ENCODE measurements around the gene PRKG1. TPM values are rescaled to one million over a fixed set of nuclear protein-coding genes. Genes with fewer than 3 reads are reported as not detected.

The PRKG1 gene
- total and polyA plus RNA-seq, 2 donors (not counting 1 experiment from before 2014, with no cell fraction given), result not detected

GRCh38 chr10:52216852-52217251 lies 1142.6 kb downstream of the PRKG1 start:
- peak; percentile 67 for DNase-seq
- H2AFZ ChIP-seq (ENCODE audit: insufficient read depth, low read depth, low read length, poor library complexity, severe bottlenecking), result no peak overlapping the region

DNA sequence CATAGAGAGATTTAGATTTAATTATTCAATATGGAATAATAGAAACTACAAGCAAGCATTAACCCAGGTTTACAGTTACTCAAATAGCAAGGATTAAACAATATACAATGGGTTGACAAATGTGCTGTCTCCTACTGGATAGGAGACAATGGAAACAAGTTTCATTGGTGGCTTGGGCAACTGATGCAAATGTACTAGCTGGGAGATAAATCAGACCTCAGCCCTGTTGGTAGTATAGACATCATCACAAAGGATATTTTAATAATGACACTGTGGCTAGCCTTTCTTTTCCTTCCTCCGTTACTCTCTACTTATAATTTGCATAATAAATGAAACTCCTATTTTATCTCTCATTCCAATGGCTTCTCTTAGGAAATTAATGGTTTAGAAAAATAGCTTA lies 1143.2 kb downstream of the PRKG1 start:
- Mint-ChIP-seq H3K4me1 (peaks cover 37% of the 10 kb centered on the region), H3K27me3 (no peaks in the 10 kb centered on the region), H3K27ac (no peak overlapping the region), H3K4me3 (no peak overlapping the region), H3K9me3 (ENCODE audit: insufficient read depth) (no peaks in the 10 kb centered on the region)
- H3K4me1 ChIP-seq (ENCODE audit: control insufficient read depth in 2 of 2, insufficient read depth in 2 of 2, low read length in 2 of 2), result peaks cover 24 to 28% of the 10 kb centered on the region in 2 donors
- peak overlapping the region; percentile 54 for H3K4me2 ChIP-seq (replicated peaks; ENCODE audit: low read depth, low read length, poor library complexity, severe bottlenecking)
- H4K20me1 ChIP-seq (ENCODE audit: control insufficient read depth, insufficient read depth, low read length, poor library complexity, severe bottlenecking), result no peaks in the 10 kb centered on the region
- H3K36me3 ChIP-seq (replicated peaks in 1 of 2; ENCODE audit: control extremely low read depth in 1 of 2, control insufficient read depth in 1 of 2, extremely low read depth in 1 of 2, insufficient read depth in 2 of 2, low read length in 1 of 2), result no peaks in the 10 kb centered on the region
- POLR2A ChIA-PET, result no interaction called here
- no CpG with 5 or more reads among the region's 1 CpG for WGBS (ENCODE audit: insufficient coverage)
- no peaks in the 10 kb centered on the region for H3K27me3 ChIP-seq (replicated peaks in 1 of 4; ENCODE audit: control extremely low read depth in 1 of 4, control insufficient read depth in 3 of 4, insufficient read depth in 4 of 4, low read length in 3 of 4)
- DNase-seq, result peak; percentile 9
- H3K4me3 ChIP-seq (ENCODE audit: control extremely low read depth in 1 of 5, extremely low read depth in 1 of 5, insufficient read depth in 1 of 5, low read depth in 2 of 5, low read length in 4 of 5), result no peak overlapping the region
- CTCF ChIA-PET, result interaction anchor here (2.0 to 2.9 kb wide), 2 partner anchors 828 to 1205 kb away, joined by 6 to 17 read pairs; no protein-coding TSS in a partner anchor
- H3K27ac ChIP-seq (ENCODE audit: low read length in 2 of 2), result peak overlapping the region; percentile 21 to 73
- no peak for TF ChIP-seq EZH2 (IDR thresholded peaks at IDR 0.05; ENCODE audit: borderline replicate concordance, insufficient read depth, low read depth, low read length, poor library complexity, severe bottlenecking)
- TF ChIP-seq, protein P1, sequence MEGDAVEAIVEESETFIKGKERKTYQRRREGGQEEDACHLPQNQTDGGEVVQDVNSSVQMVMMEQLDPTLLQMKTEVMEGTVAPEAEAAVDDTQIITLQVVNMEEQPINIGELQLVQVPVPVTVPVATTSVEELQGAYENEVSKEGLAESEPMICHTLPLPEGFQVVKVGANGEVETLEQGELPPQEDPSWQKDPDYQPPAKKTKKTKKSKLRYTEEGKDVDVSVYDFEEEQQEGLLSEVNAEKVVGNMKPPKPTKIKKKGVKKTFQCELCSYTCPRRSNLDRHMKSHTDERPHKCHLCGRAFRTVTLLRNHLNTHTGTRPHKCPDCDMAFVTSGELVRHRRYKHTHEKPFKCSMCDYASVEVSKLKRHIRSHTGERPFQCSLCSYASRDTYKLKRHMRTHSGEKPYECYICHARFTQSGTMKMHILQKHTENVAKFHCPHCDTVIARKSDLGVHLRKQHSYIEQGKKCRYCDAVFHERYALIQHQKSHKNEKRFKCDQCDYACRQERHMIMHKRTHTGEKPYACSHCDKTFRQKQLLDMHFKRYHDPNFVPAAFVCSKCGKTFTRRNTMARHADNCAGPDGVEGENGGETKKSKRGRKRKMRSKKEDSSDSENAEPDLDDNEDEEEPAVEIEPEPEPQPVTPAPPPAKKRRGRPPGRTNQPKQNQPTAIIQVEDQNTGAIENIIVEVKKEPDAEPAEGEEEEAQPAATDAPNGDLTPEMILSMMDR (IDR thresholded peaks at IDR 0.05), result no peak
- H3K79me2 ChIP-seq (ENCODE audit: control insufficient read depth, insufficient read depth, low read length), result no peaks in the 10 kb centered on the region
- H3K9me3 ChIP-seq (ENCODE audit: control extremely low read depth in 1 of 3, control insufficient read depth in 2 of 3, insufficient read depth in 1 of 3, low read length in 2 of 3), result no peaks in the 10 kb centered on the region
- ATAC-seq (ENCODE audit: low read depth), result no peak
- intact Hi-C loops (cut with micrococcal nuclease), result loop anchor here (2.0 to 5.0 kb wide), 2 partner anchors 1155 to 1217 kb away; no protein-coding TSS in a partner anchor
- no peak overlapping the region for H3K9ac ChIP-seq (ENCODE audit: low read length)
- no peak overlapping the region for H2AFZ ChIP-seq (ENCODE audit: insufficient read depth, low read depth, low read length, poor library complexity, severe bottlenecking)

More at GRCh38 chr10:52216852-52217251, 1142.6 kb downstream of the PRKG1 start:
- Mint-ChIP-seq H3K9me3 (ENCODE audit: insufficient read depth) (no peaks in the 10 kb centered on the region), H3K4me1 (peaks cover 37% of the 10 kb centered on the region), H3K27ac (peak overlapping the region; percentile 73), H3K27me3 (no peaks in the 10 kb centered on the region), H3K4me3 (peak overlapping the region; percentile 46)
- peak overlapping the region; percentile 26 for H3K9ac ChIP-seq (ENCODE audit: low read length)
- no peaks in the 10 kb centered on the region for H3K9me3 ChIP-seq (ENCODE audit: control extremely low read depth in 1 of 3, control insufficient read depth in 2 of 3, insufficient read depth in 1 of 3, low read length in 2 of 3)
- ATAC-seq (ENCODE audit: low read depth), result peak; percentile 51
- peaks cover 24 to 28% of the 10 kb centered on the region in 2 donors for H3K4me1 ChIP-seq (ENCODE audit: control insufficient read depth in 2 of 2, insufficient read depth in 2 of 2, low read length in 2 of 2)
- H3K36me3 ChIP-seq (replicated peaks in 1 of 2; ENCODE audit: control extremely low read depth in 1 of 2, control insufficient read depth in 1 of 2, extremely low read depth in 1 of 2, insufficient read depth in 2 of 2, low read length in 1 of 2), result no peaks in the 10 kb centered on the region
- ChIA-PET CTCF (interaction anchor here (0.9 to 2.9 kb wide), 8 partner anchors 9 to 1209 kb away, joined by 3 to 17 read pairs (median 4); no protein-coding TSS in a partner anchor), POLR2A (no interaction called here)
- no peaks in the 10 kb centered on the region for H4K20me1 ChIP-seq (ENCODE audit: control insufficient read depth, insufficient read depth, low read length, poor library complexity, severe bottlenecking)
- peak overlapping the region in 1 of 5 experiments; percentile 9 for H3K4me3 ChIP-seq (ENCODE audit: control extremely low read depth in 1 of 5, extremely low read depth in 1 of 5, insufficient read depth in 1 of 5, low read depth in 2 of 5, low read length in 4 of 5)
- no peak for TF ChIP-seq EZH2 (IDR thresholded peaks at IDR 0.05; ENCODE audit: borderline replicate concordance, insufficient read depth, low read depth, low read length, poor library complexity, severe bottlenecking)
- TF ChIP-seq, protein P1 (IDR thresholded peaks at IDR 0.05), result no peak
- no peaks in the 10 kb centered on the region for H3K27me3 ChIP-seq (replicated peaks in 1 of 4; ENCODE audit: control extremely low read depth in 1 of 4, control insufficient read depth in 3 of 4, insufficient read depth in 4 of 4, low read length in 3 of 4)
- no peaks in the 10 kb centered on the region for H3K79me2 ChIP-seq (ENCODE audit: control insufficient read depth, insufficient read depth, low read length)
- intact Hi-C loops (cut with micrococcal nuclease), result loop anchor here (2.0 to 5.0 kb wide), 2 partner anchors 1155 to 1216 kb away; no protein-coding TSS in a partner anchor
- peak overlapping the region; percentile 21 to 73 for H3K27ac ChIP-seq (ENCODE audit: low read length in 2 of 2)
- WGBS (ENCODE audit: insufficient coverage), result no CpG with 5 or more reads among the region's 2 CpGs
- H3K4me2 ChIP-seq (replicated peaks; ENCODE audit: low read depth, low read length, poor library complexity, severe bottlenecking), result peak overlapping the region; percentile 54

All from B cell (primary cell).